ENCODE results near the gene KRT6A. TPM values are rescaled to one million over a fixed set of nuclear protein-coding genes. Genes with fewer than 3 reads are reported as not detected.

Gene KRT6A
- 1.4 and 116 TPM in 2 replicates for total RNA-seq

DNA sequence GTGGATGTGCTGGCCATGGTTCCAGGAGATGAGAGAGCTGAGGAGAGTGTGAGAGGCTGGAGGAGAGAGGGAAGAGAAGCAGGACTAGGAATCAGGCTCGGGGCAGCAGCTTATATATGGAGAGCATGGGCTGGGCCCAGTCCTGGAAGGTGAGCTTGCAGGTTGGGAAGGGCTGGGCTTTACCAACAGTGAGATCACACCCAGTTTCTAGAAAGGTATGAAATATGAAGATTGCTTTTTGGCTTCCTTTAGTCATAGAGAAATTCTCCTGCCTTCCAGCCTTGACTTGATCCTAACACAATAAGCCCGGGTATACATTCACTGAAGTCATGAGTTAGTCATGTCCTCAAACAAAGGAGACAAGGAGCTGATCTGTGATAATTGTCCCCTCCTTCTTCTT, at the start of gene KRT6A:
Gene KRT6A (minus strand): TSS at position 86 of the 400 bp plus-strand sequence. CDS start 69 bp downstream, at position 17.
- no peak for DNase-seq (ENCODE audit: low read depth)

DNA sequence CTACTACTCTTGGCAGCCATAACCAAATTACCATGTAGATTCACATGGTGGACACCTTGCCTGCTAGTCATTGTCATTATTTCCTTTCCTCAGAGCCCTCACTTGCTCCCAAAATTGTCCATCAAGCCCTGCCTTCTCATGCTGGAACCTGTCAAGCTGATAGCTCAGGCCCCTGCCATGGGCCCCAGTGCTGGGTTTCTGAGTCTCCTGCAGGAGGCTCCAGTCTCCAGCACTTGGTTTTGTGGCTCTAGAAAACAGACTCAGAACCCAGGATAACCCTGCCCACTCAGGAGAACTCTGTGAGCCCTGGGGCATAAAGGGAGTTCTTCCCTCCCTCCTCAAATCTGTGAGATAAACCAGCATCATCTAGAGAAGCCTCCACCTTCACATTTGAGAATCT, 49.1 kb upstream of the KRT6A start:
- no peak for DNase-seq (ENCODE audit: low read depth)

DNA sequence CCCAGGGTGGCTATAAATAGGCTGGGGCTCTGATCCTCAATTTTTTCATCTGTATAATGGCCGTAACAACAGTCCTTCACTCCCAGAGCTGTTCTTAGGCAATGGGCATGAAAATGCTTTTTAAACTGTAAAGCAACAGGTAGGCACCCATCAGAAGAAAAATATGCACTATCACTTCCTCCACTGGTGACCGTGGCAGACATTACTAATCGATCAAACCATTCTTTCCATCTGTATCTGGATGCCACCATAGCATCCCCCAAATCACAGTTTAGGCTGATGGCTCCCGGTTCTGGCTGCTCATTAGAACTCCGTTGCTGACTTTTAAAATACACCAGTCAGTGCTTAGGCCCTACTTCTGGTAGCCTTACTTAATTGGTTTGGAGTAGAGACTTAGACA, 48.7 kb upstream of the KRT6A start:
- no peak for DNase-seq (ENCODE audit: low read depth)

DNA sequence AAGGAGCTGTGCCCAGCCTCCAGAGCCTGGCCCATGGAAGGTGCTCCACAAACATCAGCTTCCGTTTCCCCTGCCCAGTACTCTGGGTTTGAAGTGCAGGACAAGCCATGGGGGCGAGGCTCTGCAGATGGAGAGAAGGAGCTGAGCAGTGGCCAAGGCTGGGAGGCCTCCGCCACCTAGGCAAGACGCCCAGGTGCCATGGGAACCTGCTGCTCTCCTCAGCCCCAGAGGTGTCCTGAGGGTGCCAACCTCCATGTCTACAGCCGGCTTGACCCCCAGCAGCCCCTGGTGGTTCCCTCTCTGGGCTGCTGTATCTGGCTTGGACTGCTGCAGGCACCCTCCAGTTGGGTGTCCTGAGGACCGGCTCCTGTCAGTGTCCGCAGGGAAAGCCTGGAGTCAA, 47.5 kb upstream of the KRT6A start:
- DNase-seq (ENCODE audit: low read depth): no peak

DNA sequence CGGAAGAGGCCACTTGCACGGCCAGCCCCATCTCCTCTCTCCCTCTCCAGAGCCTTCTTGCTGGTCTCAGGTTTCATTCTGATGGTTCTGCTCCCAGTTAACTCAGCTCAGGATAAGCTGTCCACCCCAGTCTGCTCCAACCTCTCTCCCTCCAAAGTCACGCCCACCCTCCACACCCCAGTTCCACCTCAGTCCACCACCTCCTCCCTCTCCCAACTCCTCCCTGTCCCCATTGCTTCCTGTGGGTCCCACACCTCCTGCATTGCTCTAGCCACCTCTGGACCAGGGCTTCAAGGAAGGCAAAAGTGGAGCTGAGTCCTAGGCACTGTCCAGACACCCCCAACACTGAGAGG, 46.7 kb upstream of the KRT6A start:
- no peak for DNase-seq (ENCODE audit: low read depth)

DNA sequence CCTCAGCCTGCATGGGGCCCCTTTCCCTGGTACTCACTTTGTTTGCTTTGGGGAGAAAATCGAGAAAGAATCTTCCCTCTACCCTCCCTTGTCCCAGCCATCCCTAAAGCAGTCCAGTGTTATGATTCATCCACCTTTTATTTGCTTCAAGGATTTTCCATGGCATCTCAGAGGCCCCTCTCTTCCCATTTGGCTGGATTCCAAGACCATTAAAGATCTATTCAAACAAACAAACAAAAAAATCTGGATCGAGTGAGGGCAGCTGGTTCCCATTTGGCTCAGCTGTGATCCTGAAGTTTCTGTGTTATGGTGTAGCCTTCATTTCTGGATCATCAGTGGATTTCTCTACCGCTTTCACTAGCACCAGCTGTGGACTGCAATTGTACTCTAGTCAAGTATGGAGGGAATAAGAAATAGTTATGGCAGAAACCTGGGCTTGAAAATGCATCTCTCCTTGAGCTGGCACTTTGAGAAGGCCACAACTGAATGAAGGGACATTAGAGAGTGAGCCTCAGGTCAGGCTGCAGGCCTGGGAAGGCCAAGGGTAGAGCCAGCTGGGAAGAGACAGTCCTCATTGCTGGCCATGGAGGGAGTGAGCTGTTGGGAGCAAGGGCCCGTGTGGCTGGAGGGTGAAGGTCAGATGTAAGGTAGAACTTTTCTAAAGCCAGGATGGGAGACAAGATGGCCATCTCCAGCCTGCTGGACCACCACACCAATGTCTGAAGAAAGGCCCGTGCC, 46.2 kb upstream of the KRT6A start:
- DNase-seq (ENCODE audit: low read depth): peak; percentile 62

DNA sequence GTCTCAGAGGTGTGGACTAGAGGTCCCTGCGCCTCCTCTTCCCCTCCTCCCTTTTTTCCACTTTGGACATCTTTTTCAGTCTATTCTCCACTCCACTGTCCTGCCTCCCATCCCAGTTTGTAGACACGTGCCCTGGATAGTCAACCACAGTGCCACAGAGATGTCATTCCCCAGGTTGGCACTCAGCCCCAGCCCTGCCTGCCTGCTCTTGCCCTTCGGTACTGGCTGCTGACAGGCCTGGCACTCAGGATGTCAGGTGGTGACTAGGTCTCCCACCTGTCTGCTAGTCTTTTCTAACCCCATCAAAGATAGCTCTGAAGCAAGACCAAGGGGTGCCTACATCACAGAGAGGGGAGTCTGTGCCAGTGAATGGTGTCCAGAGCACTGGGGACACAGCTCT, 44.0 kb upstream of the KRT6A start:
- no peak for DNase-seq (ENCODE audit: low read depth)

DNA sequence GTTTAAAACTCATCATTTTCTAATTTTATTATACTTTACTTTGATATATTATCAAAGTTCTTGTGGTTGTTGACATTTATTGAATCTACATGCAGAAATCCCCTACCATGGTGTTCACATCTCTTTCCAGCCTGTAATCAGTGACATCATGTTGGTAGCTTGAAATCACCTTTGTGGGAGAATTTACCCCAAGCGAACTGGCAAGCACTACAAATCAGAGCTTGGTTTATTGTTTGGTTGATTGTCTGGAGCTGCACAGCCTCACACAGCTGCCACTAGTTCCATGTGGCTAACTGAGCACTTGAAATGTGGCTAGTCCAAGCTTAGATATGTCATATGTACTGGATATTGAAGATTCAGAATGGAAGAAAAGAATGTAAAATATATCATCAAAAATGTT, 42.5 kb upstream of the KRT6A start:
- no peak for DNase-seq (ENCODE audit: low read depth)

DNA sequence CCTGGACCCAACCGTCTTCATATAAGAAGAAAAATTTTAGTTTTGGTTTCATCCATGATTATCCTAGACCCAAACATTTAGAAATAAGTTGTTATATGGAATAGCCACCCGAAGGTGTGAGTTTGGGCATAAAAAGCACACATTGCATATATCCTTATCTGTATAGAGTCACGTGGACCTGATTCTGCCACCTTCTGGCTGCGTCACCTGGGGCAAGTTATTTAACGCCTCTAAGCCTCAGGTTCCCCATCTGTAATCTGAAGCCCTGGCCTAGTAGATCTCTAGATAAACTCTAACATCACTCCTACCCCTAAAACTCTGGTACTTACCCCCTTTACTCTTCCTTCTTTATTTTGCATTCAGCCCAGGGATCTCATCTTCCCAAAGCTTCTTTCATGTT, 41.4 kb upstream of the KRT6A start:
- no peak for DNase-seq (ENCODE audit: low read depth)

DNA sequence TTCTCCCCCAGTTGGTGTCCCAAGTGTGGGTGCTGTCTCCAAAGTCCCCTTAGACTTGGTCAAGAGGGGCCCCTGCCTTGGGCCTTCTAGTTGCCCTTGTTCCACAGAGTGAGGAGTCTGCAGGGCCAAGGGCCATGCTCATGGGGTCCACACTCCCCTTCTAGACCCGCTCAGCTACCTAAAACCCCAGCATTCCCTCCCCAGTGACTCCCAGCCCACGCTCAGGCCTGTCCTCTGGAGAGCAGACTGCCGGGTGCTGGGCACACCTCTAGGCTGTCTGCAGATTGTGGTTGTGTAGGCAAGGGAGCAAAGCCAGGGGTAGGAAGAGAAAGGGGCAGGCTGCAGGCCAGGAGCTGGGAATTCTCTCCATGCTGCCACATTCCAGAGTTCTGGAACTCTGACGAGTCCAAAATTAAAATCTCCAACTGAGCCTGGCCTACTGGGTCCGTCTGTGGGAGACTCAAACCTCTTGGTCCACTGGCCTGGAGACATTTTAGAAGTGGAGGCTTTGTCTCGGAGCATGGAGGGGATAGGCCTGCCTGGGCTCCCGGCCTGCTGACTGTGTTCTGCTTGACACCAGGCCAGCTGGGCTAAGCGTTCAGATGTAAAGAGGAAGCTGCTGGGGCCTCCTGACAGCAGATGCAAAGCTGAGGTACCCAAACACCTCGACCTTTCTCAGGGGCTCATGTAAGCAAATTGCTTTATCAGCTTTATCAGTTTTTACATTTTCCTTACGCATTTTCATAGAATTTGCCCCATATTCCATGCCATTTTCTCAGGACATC, 40.8 kb upstream of the KRT6A start:
- no peak for DNase-seq (ENCODE audit: low read depth)

DNA sequence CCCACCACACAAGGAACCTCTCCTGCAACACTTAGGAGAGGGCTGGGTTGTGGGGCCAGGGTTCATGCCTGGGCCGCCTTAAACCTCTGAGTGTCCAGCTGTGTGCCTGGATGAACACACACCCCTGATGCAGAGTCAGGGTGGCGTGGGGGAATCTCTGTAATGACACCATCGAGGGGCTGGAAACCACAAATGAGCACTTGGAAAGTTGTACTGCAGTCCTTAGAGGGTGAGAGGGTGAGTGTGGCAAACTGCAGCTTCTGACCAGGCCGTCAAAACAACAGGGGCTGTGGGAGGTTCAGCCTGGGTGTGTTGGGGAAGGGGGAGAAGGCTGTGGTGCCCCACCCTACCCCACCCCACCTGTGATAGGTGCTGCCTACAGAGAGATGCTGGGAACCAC, 39.6 kb upstream of the KRT6A start:
- DNase-seq (ENCODE audit: low read depth): no peak

DNA sequence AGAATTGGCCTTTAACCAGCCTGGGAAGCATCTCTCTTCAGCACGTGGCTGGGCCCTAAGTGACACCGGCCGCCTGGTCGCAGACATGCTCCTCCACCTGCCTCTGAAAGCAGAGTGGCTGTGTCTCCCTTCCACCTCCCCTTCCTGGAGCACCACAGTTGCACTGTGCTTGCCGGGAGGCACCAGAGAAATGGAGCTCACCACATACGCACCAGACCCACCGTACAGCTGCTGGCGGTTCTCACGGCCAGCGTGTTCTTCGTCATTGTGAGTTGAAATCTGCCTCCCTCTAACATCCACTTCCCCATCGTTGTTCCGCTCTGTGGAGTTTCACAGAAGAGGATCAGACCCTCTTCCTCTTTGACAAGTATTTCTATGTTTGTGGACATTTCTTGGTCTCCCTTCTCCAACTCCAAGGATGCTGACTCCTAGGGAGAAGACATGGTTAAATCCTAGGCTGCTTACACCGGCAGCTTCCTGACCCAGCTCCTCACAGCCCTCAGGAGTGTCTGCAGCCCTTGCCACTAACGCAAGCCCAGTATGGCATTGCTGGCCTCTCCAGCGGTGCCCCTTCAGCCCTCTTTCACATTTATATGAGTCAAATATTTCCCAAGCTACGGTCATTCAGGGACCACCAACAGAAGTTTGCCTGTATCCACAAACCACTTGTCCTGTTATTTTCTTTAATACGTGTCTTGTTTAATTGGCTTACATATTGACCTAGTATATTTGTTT, 38.7 kb upstream of the KRT6A start:
- DNase-seq (ENCODE audit: low read depth): no peak

DNA sequence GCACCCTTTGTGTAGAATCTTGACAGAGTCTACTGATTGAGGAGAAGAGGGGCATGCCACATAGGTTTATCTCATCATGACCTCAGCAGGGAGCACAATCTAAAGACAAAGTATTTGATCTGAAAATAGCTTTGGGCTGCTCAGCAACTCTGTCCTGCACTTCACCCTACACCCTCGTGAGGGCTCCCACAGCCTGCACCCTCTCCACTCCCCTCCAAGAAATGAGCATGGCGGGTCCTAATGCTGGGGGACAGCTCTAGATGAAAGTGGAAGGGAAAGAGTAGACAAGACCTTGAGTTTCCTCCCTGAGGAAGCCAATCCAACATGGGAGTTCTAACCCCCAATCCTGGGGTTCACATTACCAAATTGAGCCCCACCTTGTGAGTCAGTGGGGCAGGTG, 37.8 kb upstream of the KRT6A start:
- no peak for DNase-seq (ENCODE audit: low read depth)

DNA sequence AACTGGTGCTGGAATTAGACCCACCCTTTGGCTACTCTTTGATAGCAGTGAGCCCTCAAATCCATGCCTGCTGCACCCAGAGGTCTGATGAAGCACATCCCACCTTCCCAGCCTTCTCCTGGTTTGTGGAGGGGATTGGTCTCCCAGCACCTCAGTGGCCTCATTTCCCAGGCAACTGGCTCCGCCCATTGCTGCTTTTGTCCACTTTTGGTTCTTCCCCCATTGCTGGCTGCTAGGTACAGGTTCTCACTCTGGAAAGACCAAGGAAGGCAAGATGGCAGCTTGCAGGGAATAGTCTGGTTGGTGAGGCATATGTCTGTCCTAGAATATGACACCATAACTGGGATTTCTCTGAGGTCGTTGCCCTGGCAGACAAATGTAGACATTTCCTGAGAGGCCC, 37.3 kb upstream of the KRT6A start:
- DNase-seq (ENCODE audit: low read depth): no peak

DNA sequence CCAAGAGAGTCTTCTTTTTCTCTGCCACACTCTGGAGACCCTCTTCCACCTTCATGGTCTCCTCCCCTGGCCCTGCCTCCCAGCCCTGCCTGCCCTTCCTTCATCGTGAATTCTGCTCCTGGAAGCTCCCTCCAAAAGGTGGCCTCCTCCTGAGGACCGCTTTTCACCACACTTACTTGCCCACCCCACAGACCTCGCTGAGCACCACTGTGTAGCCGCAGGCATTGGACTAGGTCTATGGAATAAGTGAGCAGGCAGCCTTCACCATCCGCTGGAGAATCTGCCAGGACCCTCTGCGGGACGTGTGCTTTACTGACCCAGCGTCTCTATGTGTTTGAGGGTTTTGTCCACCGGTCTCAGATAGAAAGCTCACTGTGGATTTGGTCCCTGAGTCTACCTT, 36.8 kb upstream of the KRT6A start:
- DNase-seq (ENCODE audit: low read depth): no peak

DNA sequence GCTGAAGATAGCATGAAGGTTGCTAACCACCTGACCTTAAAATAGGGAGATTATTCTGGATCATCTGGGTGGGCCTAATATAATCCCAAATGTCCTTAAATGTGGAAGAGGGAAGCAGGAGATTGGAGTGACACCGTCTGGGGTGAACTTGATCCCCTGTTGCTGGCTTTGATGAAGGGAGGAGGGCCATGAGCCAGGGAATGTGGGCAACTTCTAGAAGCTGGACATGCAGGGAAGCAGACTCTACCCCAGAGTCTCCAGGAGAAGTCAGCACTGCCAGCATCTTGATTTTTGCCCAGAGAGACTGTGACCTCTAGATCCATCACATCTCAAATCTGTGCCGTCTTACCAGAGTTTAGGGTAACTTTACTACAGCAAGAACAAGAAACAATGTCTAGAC, 36.4 kb upstream of the KRT6A start:
- DNase-seq (ENCODE audit: low read depth): no peak

DNA sequence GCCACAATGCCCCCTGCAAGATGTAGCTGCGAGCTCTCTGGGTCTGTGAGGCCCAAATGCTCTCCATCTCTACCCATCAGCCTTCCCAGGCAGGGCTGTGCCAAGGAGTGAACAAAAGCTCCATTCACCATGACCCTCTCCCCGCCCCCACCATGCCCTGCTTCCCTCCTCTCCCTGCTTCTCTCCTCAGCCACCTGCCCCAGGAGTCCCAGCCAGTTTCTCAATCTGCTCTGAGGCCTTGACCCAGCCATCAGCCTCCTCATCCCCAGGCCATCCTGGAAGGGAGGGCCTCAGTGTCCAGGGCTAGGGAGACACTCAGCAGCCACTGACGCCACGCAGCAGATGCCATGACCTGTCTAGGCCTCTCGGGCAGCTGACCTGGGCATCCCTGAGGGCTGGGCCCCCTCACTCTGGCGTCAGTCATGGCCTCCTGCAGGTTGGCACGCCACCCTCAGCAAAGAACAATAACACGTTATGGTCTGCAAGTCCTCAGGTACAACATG, 35.6 kb upstream of the KRT6A start:
- no peak for DNase-seq (ENCODE audit: low read depth)

DNA sequence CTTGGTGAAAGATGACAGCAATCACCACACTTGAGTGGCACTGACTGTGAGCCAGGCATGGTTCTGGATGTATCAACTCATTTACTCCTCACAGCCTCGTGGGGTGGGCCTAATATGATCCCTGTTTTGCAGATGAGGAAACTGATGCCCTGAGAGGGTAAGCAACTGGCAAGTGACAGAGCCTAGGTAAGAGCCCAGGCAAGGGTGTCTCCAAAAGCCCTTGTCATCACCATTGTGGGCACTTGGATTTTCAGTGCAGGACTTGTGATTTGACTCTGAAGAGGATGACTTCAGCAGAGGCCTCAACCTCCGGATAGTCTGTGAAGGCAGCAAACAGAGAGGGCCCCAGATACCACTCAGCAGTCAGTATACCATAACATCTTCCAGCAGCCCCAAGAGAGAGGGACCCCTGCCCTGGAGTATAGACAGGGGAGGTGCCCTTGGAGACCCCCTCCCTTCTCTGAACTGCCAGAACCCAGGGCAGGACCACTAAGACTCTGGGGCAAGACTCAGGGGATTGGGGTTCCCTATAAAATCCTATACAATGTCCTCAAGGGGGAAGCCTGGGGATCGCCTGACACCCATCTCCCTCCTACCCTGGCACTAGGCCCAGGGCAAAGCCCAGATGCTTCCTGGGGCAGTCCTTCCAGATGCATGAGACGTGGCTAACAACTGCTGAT, 34.2 kb upstream of the KRT6A start:
- DNase-seq (ENCODE audit: low read depth): no peak

DNA sequence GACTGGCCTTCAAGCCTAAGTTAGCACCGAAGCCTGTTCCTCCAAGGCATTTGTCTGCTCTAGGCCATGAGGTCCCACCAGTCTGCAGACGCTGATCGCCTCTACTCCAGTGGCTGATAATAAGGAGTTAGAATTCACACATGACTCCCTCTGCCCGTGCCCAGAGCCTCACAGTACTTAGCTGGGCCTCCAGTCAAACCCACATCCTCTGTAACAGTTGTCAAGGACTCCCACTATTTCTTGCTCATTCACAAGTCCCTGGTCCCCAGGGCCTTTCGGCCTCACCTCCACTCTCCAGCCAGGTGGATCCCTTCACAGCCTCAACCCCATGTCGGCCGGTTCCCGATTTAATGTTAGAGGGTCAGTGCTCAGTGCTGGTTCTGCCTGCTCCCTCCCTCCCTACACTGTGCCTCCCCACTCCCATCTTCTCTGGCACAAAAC, 33.5 kb upstream of the KRT6A start:
- no peak for DNase-seq (ENCODE audit: low read depth)

DNA sequence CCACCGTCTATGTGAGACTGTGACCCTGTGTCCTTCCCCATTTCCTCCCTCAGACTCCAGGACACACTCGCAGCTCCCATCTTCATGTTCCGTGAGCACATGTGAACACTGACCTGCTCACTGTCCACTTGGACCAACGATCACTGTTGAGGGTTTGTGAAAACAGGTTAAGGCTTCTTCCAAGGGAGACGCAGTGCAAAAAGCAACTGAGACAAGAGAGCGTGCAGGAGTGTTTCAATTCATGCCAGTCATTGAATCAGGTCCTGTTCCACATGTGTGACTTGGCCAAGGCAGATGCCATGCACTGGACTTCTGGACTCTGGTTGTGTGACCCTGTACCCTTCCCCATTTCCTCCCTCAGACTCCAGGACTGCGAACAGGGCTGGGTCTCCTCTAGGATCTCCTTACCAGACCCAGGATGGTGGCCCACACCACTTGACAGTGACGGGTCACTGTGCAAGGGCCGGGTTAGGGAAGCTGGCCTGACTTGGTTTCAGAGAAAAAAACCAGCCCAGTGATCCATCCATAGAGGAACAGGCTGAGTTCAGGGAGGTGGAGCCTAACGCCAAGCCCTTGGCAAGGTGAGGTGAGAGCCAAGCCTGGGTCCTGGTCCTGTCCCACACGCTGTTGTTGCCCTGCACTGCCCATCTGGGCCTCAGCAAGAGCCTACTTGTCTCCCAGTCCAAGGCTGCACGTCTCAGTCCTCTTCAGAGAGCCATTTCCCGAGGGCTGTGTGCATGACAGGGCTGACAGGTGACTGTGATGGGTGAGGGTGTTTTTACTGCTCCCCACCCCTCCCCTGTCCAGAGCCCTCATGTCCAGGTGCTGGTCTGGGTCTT, 32.8 kb upstream of the KRT6A start:
- no peak for DNase-seq (ENCODE audit: low read depth)
